ENCODE measurements around the gene SLC31A1.
A peak's percentile ranks its signal among the peaks of the same experiment; 100 is the strongest.

GRCh38 chr9:113221003-113221799, at the start of gene SLC31A1, which contains the start of gene FKBP15:
- peak; percentile 6 to 31; a peak in 1 of 4 replicates for TF ChIP-seq REST (IDR thresholded peaks at IDR 0.05; ENCODE audit: insufficient read depth in 1 of 2, low read depth in 2 of 2, low read length in 2 of 2)
- TF ChIP-seq POLR2AphosphoS5 (IDR thresholded peaks at IDR 0.05; ENCODE audit: low read depth, low read length): peak; percentile 69
- TF ChIP-seq TAF1 (IDR thresholded peaks at IDR 0.05; ENCODE audit: borderline replicate concordance, insufficient read depth, low read length): 0 out of 2 replicates have a peak, but pooled peaks have one; percentile 40
- TF ChIP-seq SIN3A (IDR thresholded peaks at IDR 0.05; ENCODE audit: borderline replicate concordance, insufficient read depth, low read length): no peak; the same call in 1 of the 2 replicates
